PFSK-1 (cell line): ENCODE results near the gene HIBCH.

Experiments
- FOXP2 ChIP-seq: optimal IDR thresholded peaks from 2 replicates; pipeline ENCODE3; 2011; ENCODE audit warnings: borderline replicate concordance, control low read depth, inconsistent platforms; ENCODE audit not compliant: insufficient read depth; ENCODE audit errors: extremely low read length, extremely low read depth
- POLR2AphosphoS5 ChIP-seq: IDR thresholded peaks from 2 replicates; pipeline ENCODE4 v1.6.1; 2012; ENCODE audit warnings: low read depth, mild to moderate bottlenecking, control low read depth, low read length, moderate library complexity
- REST ChIP-seq, 2 experiments: IDR thresholded peaks; 2 replicates each; pipeline versions ENCODE4 v1.6.1 to v1.8.0; 2011 to 2012; ENCODE audit warnings: low read depth in 2 of 2, low read length in 2 of 2, control low read depth in 1 of 2, inconsistent platforms in 1 of 2, mild to moderate bottlenecking in 1 of 2, moderate library complexity in 1 of 2; ENCODE audit not compliant: insufficient read depth in 1 of 2
- SIN3A ChIP-seq: IDR thresholded peaks from 2 replicates; pipeline ENCODE4 v1.6.1; 2012; ENCODE audit warnings: mild to moderate bottlenecking, low read length, moderate library complexity, borderline replicate concordance; ENCODE audit not compliant: insufficient read depth
- TAF1 ChIP-seq: IDR thresholded peaks from 2 replicates; pipeline ENCODE4 v1.6.1; 2012; ENCODE audit warnings: low read length, control low read depth, borderline replicate concordance; ENCODE audit not compliant: insufficient read depth

- TF ChIP-seq TAF1 = no peak
- TF ChIP-seq REST (IDR thresholded peaks at IDR 0.05; ENCODE audit: insufficient read depth in 1 of 2, low read depth in 2 of 2, low read length in 2 of 2) = no peak
- TF ChIP-seq SIN3A = no peak
- TF ChIP-seq POLR2AphosphoS5 = no peak
- no peak for TF ChIP-seq FOXP2
Observed at GRCh38 chr2:190207930-190208329, 111.7 kb downstream of the HIBCH start.
